Inflammatory macrophage (primary cell): Measurements from ENCODE around the gene KRT4.

Source experiments
- DNase-seq, 2 donors: peaks; one replicate each; pipeline ENCODE4 v3.0.0-alpha.2; 2020 to 2022

KRT4 gene

GRCh38 chr12:52836491-52837412 lies 22.8 kb upstream of the KRT4 start:
- DNase-seq: peak in 1 of 2 donors; percentile 8

GRCh38 chr12:52836042-52836466 lies 22.1 kb upstream of the KRT4 start:
- peak; percentile 82 to 97 for DNase-seq

- no peak for DNase-seq
These were observed 21.5 kb upstream of the KRT4 start for GRCh38 chr12:52835271-52836041.

GRCh38 chr12:52834727-52835001 lies 20.7 kb upstream of the KRT4 start:
- DNase-seq: no peak

GRCh38 chr12:52833922-52834726 lies 20.2 kb upstream of the KRT4 start, which contains the start of gene KRT79:
Gene KRT79, minus strand, starts transcription at chr12:52834311. Its CDS starts 51 bp downstream, at chr12:52834260.
- DNase-seq: no peak

GRCh38 chr12:52832985-52833905 lies 19.3 kb upstream of the KRT4 start:
- peak; percentile 66 to 81 for DNase-seq

GRCh38 chr12:52832451-52832850 lies 18.5 kb upstream of the KRT4 start:
- no peak for DNase-seq

GRCh38 chr12:52831251-52831650 lies 17.3 kb upstream of the KRT4 start:
- DNase-seq: no peak

GRCh38 chr12:52829986-52830770 lies 16.3 kb upstream of the KRT4 start:
- peak; percentile 52 to 54 for DNase-seq

- peak; percentile 92 for DNase-seq
These were observed 14.7 kb upstream of the KRT4 start for GRCh38 chr12:52828591-52829021.

GRCh38 chr12:52828156-52828555 lies 14.2 kb upstream of the KRT4 start:
- no peak for DNase-seq

GRCh38 chr12:52827499-52828090 lies 13.7 kb upstream of the KRT4 start:
- no peak for DNase-seq

- no peak for DNase-seq
These were observed 12.9 kb upstream of the KRT4 start for GRCh38 chr12:52826611-52827498.

GRCh38 chr12:52825961-52826360 lies 12.0 kb upstream of the KRT4 start:
- no peak for DNase-seq

GRCh38 chr12:52824741-52825410 lies 11.0 kb upstream of the KRT4 start:
- no peak for DNase-seq

GRCh38 chr12:52823761-52824450 lies 10.0 kb upstream of the KRT4 start:
- no peak for DNase-seq

- DNase-seq: no peak
These were observed 9.0 kb upstream of the KRT4 start for GRCh38 chr12:52822771-52823510.
